SK-N-MC (cell line): ENCODE measurements around the gene TTPAL.

Experiments used
- EZH2 ChIP-seq: fragments of 200-600 bp; sonication (generic); IDR thresholded peaks from one replicate; pipeline ENCODE4 v1.6.1; 2017; ENCODE audit warnings: antibody characterized with exemption
- POLR2AphosphoS5 ChIP-seq: IDR thresholded peaks from 2 replicates; pipeline ENCODE4 v1.6.1; 2012; ENCODE audit warnings: mild to moderate bottlenecking, low read depth, low read length, borderline replicate concordance

- TF ChIP-seq POLR2AphosphoS5 = no peak
- TF ChIP-seq EZH2 = no peak
These were observed 58.3 kb downstream of the TTPAL start for GRCh38 chr20:44533928-44534327.
